ENCODE measurements around the gene KLHL29. TPM values are rescaled to one million over a fixed set of nuclear protein-coding genes. Genes with fewer than 3 reads are reported as not detected.

The KLHL29 gene
- total RNA-seq, 1 experiment from 2014 or later, result 3.8 TPM

- no peak overlapping the region for H3K9ac ChIP-seq (ENCODE audit: low read length)
- no peaks in the 10 kb centered on the region for H3K27me3 ChIP-seq (ENCODE audit: low read length)
- peaks cover 33% of the 10 kb centered on the region; the same call in 1 of the 2 replicates for H4K20me1 ChIP-seq (ENCODE audit: insufficient read depth, low read depth, low read length)
- no peaks in the 10 kb centered on the region for H3K4me1 ChIP-seq (ENCODE audit: low read length)
- no peaks in the 10 kb centered on the region for H3K9me2 ChIP-seq (replicated peaks; ENCODE audit: insufficient read depth, low read length)
- no peaks in the 10 kb centered on the region for H3K36me3 ChIP-seq (ENCODE audit: insufficient read depth, low read length)
- no peak for DNase-seq
- H3K79me2 ChIP-seq (ENCODE audit: low read length), result no peaks in the 10 kb centered on the region
- no peak overlapping the region for H3K27ac ChIP-seq (ENCODE audit: low read length)
- no peaks in the 10 kb centered on the region for H3K9me3 ChIP-seq (ENCODE audit: low read length)
- H3K4me3 ChIP-seq (ENCODE audit: low read length), result no peak overlapping the region
- H2AFZ ChIP-seq (ENCODE audit: low read length), result no peak overlapping the region
- H3K4me2 ChIP-seq (ENCODE audit: low read depth, low read length, poor library complexity, severe bottlenecking), result no peak overlapping the region
Observed at GRCh38 chr2:23430263-23430662, 45.3 kb downstream of the KLHL29 start.

GRCh38 chr2:23432531-23432930, 47.6 kb downstream of the KLHL29 start:
- no peak overlapping the region for H3K9ac ChIP-seq (ENCODE audit: low read length)
- H4K20me1 ChIP-seq (ENCODE audit: insufficient read depth, low read depth, low read length), result peaks cover 24% of the 10 kb centered on the region; the same call in 1 of the 2 replicates
- DNase-seq, result no peak
- H3K4me3 ChIP-seq (ENCODE audit: low read length), result no peak overlapping the region
- H3K27ac ChIP-seq (ENCODE audit: low read length), result no peak overlapping the region
- no peaks in the 10 kb centered on the region for H3K9me2 ChIP-seq (replicated peaks; ENCODE audit: insufficient read depth, low read length)
- no peaks in the 10 kb centered on the region for H3K36me3 ChIP-seq (ENCODE audit: insufficient read depth, low read length)
- no peaks in the 10 kb centered on the region for H3K79me2 ChIP-seq (ENCODE audit: low read length)
- H2AFZ ChIP-seq (ENCODE audit: low read length), result no peak overlapping the region
- no peak overlapping the region for H3K4me2 ChIP-seq (ENCODE audit: low read depth, low read length, poor library complexity, severe bottlenecking)
- no peaks in the 10 kb centered on the region for H3K27me3 ChIP-seq (ENCODE audit: low read length)
- H3K9me3 ChIP-seq (ENCODE audit: low read length), result no peaks in the 10 kb centered on the region
- H3K4me1 ChIP-seq (ENCODE audit: low read length), result no peaks in the 10 kb centered on the region

- DNase-seq, result no peak
- Histone ChIP-seq H3K79me2 (ENCODE audit: low read length) (no peaks in the 10 kb centered on the region), H3K9ac (ENCODE audit: low read length) (no peak overlapping the region), H4K20me1 (ENCODE audit: insufficient read depth, low read depth, low read length) (peaks cover 19% of the 10 kb centered on the region; the same call in 1 of the 2 replicates), H2AFZ (ENCODE audit: low read length) (no peak overlapping the region), H3K27ac (ENCODE audit: low read length) (no peak overlapping the region), H3K36me3 (ENCODE audit: insufficient read depth, low read length) (no peaks in the 10 kb centered on the region), H3K27me3 (ENCODE audit: low read length) (no peaks in the 10 kb centered on the region), H3K9me2 (replicated peaks; ENCODE audit: insufficient read depth, low read length) (no peaks in the 10 kb centered on the region), H3K9me3 (ENCODE audit: low read length) (no peaks in the 10 kb centered on the region), H3K4me1 (ENCODE audit: low read length) (no peaks in the 10 kb centered on the region), H3K4me2 (ENCODE audit: low read depth, low read length, poor library complexity, severe bottlenecking) (no peak overlapping the region), H3K4me3 (ENCODE audit: low read length) (no peak overlapping the region)
Observed at GRCh38 chr2:23433282-23433681, 48.3 kb downstream of the KLHL29 start.

GRCh38 chr2:23434721-23435121, 49.7 kb downstream of the KLHL29 start:
- Histone ChIP-seq H3K27ac (ENCODE audit: low read length) (no peak overlapping the region), H3K27me3 (ENCODE audit: low read length) (no peaks in the 10 kb centered on the region), H3K4me3 (ENCODE audit: low read length) (no peak overlapping the region), H3K4me2 (ENCODE audit: low read depth, low read length, poor library complexity, severe bottlenecking) (no peak overlapping the region), H3K9ac (ENCODE audit: low read length) (no peak overlapping the region), H2AFZ (ENCODE audit: low read length) (no peak overlapping the region), H3K36me3 (ENCODE audit: insufficient read depth, low read length) (no peaks in the 10 kb centered on the region), H3K79me2 (ENCODE audit: low read length) (no peaks in the 10 kb centered on the region), H3K9me3 (ENCODE audit: low read length) (no peaks in the 10 kb centered on the region), H3K9me2 (replicated peaks; ENCODE audit: insufficient read depth, low read length) (no peaks in the 10 kb centered on the region), H4K20me1 (ENCODE audit: insufficient read depth, low read depth, low read length) (peaks cover 15% of the 10 kb centered on the region; the same call in 1 of the 2 replicates), H3K4me1 (ENCODE audit: low read length) (no peaks in the 10 kb centered on the region)
- DNase-seq, result no peak

GRCh38 chr2:23435250-23436035, 50.5 kb downstream of the KLHL29 start:
- Histone ChIP-seq H3K4me2 (ENCODE audit: low read depth, low read length, poor library complexity, severe bottlenecking) (no peak overlapping the region), H3K9ac (ENCODE audit: low read length) (no peak overlapping the region), H2AFZ (ENCODE audit: low read length) (no peak overlapping the region), H3K36me3 (ENCODE audit: insufficient read depth, low read length) (no peaks in the 10 kb centered on the region), H3K9me2 (replicated peaks; ENCODE audit: insufficient read depth, low read length) (no peaks in the 10 kb centered on the region), H3K4me1 (ENCODE audit: low read length) (no peaks in the 10 kb centered on the region), H3K9me3 (ENCODE audit: low read length) (no peaks in the 10 kb centered on the region), H3K4me3 (ENCODE audit: low read length) (no peak overlapping the region), H3K27ac (ENCODE audit: low read length) (no peak overlapping the region), H3K27me3 (ENCODE audit: low read length) (no peaks in the 10 kb centered on the region), H4K20me1 (ENCODE audit: insufficient read depth, low read depth, low read length) (peaks cover 10% of the 10 kb centered on the region; the same call in 1 of the 2 replicates), H3K79me2 (ENCODE audit: low read length) (no peaks in the 10 kb centered on the region)
- no peak for DNase-seq

GRCh38 chr2:23436346-23437098, 51.5 kb downstream of the KLHL29 start:
- H3K9ac ChIP-seq (ENCODE audit: low read length), result no peak overlapping the region
- H3K4me3 ChIP-seq (ENCODE audit: low read length), result no peak overlapping the region
- H4K20me1 ChIP-seq (ENCODE audit: insufficient read depth, low read depth, low read length), result peaks cover 10% of the 10 kb centered on the region; the same call in 1 of the 2 replicates
- no peak overlapping the region for H3K4me2 ChIP-seq (ENCODE audit: low read depth, low read length, poor library complexity, severe bottlenecking)
- H3K36me3 ChIP-seq (ENCODE audit: insufficient read depth, low read length), result no peaks in the 10 kb centered on the region
- DNase-seq, result no peak
- H2AFZ ChIP-seq (ENCODE audit: low read length), result no peak overlapping the region
- no peaks in the 10 kb centered on the region for H3K9me2 ChIP-seq (replicated peaks; ENCODE audit: insufficient read depth, low read length)
- no peaks in the 10 kb centered on the region for H3K79me2 ChIP-seq (ENCODE audit: low read length)
- no peaks in the 10 kb centered on the region for H3K4me1 ChIP-seq (ENCODE audit: low read length)
- H3K27me3 ChIP-seq (ENCODE audit: low read length), result no peaks in the 10 kb centered on the region; the same call in 1 of the 2 replicates
- H3K27ac ChIP-seq (ENCODE audit: low read length), result no peak overlapping the region
- peaks cover 1% of the 10 kb centered on the region for H3K9me3 ChIP-seq (ENCODE audit: low read length)

GRCh38 chr2:23441414-23441813, 56.4 kb downstream of the KLHL29 start:
- H3K9me3 ChIP-seq (ENCODE audit: low read length), result peaks cover 6% of the 10 kb centered on the region
- no peaks in the 10 kb centered on the region for H3K79me2 ChIP-seq (ENCODE audit: low read length)
- no peak overlapping the region for H3K9ac ChIP-seq (ENCODE audit: low read length)
- no peaks in the 10 kb centered on the region for H3K36me3 ChIP-seq (ENCODE audit: insufficient read depth, low read length)
- H3K4me3 ChIP-seq (ENCODE audit: low read length), result no peak overlapping the region
- H3K4me2 ChIP-seq (ENCODE audit: low read depth, low read length, poor library complexity, severe bottlenecking), result no peak overlapping the region
- no peak overlapping the region for H3K27ac ChIP-seq (ENCODE audit: low read length)
- H3K27me3 ChIP-seq (ENCODE audit: low read length), result no peaks in the 10 kb centered on the region; the same call in 1 of the 2 replicates
- no peaks in the 10 kb centered on the region for H4K20me1 ChIP-seq (ENCODE audit: insufficient read depth, low read depth, low read length)
- H3K9me2 ChIP-seq (replicated peaks; ENCODE audit: insufficient read depth, low read length), result no peaks in the 10 kb centered on the region
- no peak overlapping the region for H2AFZ ChIP-seq (ENCODE audit: low read length)
- H3K4me1 ChIP-seq (ENCODE audit: low read length), result peaks cover 10% of the 10 kb centered on the region
- no peak for DNase-seq

GRCh38 chr2:23445450-23445868, 60.5 kb downstream of the KLHL29 start:
- Histone ChIP-seq H3K79me2 (ENCODE audit: low read length) (no peaks in the 10 kb centered on the region), H3K9me2 (replicated peaks; ENCODE audit: insufficient read depth, low read length) (no peaks in the 10 kb centered on the region), H2AFZ (ENCODE audit: low read length) (no peak overlapping the region), H3K9ac (ENCODE audit: low read length) (no peak overlapping the region), H3K36me3 (ENCODE audit: insufficient read depth, low read length) (no peaks in the 10 kb centered on the region), H3K9me3 (ENCODE audit: low read length) (peaks cover 6% of the 10 kb centered on the region), H3K27ac (ENCODE audit: low read length) (no peak overlapping the region), H3K4me3 (ENCODE audit: low read length) (no peak overlapping the region), H3K4me1 (ENCODE audit: low read length) (peaks cover 34% of the 10 kb centered on the region), H4K20me1 (ENCODE audit: insufficient read depth, low read depth, low read length) (peaks cover 6% of the 10 kb centered on the region; the same call in 1 of the 2 replicates), H3K4me2 (ENCODE audit: low read depth, low read length, poor library complexity, severe bottlenecking) (peak overlapping the region; percentile 8), H3K27me3 (ENCODE audit: low read length) (no peaks in the 10 kb centered on the region; the same call in 1 of the 2 replicates)
- peak; percentile 43 for DNase-seq
